ENCODE measurements around the gene E2F4. TPM values are rescaled to one million over a fixed set of nuclear protein-coding genes. Genes with fewer than 3 reads are reported as not detected.

Gene E2F4
- total and polyA plus RNA-seq, 2 of the 13 experiments (the other 11 are each of a cell fraction or from before 2014, with no cell fraction given) = 84.8 to 91.2 TPM

DNA sequence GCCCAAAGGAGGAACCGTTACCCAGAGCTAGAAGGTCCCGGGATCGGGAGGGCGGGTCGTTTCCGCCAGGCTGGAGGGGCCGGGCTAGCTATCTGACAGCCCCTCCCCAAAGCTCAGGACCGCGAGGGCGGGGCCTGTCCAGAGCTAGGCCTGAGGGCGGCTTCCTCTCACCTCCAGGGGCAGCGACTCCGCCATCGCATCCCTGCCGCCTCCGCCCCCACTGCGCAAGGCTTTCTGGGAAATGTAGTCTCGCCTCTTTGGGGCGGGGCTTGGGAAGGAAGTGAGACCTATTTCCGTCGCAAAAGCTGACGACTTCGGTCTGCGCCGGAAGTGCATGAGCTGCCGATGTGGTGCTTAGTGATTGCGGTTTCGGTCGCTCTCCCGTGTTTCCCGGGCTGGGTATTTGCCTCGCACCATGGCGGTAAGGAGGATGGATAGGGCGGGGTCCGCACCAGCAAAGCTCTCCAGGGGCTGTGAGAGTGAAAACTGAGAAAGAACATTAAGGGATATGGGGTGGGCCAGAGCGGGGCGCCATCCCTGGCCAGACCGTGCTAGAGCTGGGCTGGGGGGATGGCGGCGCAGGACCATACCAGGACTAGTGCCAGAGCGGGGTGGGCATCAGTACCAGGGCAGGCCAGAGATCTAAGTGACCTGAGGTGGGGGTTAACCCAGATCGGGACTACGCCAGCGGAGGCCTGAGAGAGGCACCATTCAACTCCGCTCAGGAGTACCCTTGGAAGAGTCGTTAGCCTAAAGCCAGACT is 35.0 kb downstream of the E2F4 start, which contains the start of gene TMEM208 (continued):
- TF ChIP-seq ZNF317 (CRISPR knock-in tag; IDR thresholded peaks at IDR 0.05) (peak; percentile 40; the same call in 1 of the 2 replicates), NAIF1 (CRISPR knock-in tag; IDR thresholded peaks at IDR 0.05; ENCODE audit: borderline replicate concordance) (no peak), SP2 (CRISPR knock-in tag; IDR thresholded peaks at IDR 0.05) (peak; percentile 89), ZNF556 (CRISPR knock-in tag; IDR thresholded peaks at IDR 0.05; ENCODE audit: borderline replicate concordance) (peak; percentile 98), SMC3 (IDR thresholded peaks at IDR 0.05; ENCODE audit: low read length) (no peak), MZF1 (CRISPR knock-in tag; IDR thresholded peaks at IDR 0.05; ENCODE audit: borderline replicate concordance) (no peak), ZNF446 (CRISPR knock-in tag; IDR thresholded peaks at IDR 0.05) (no peak), ZNF563 (CRISPR knock-in tag; IDR thresholded peaks at IDR 0.05) (peak; percentile 37; the same call in 1 of the 2 replicates), ADNP (CRISPR knock-in tag; IDR thresholded peaks at IDR 0.05) (no peak), ISL2 (CRISPR knock-in tag; IDR thresholded peaks at IDR 0.05) (peak; percentile 87), SMAD9 (CRISPR knock-in tag; IDR thresholded peaks at IDR 0.05) (no peak), YEATS2 (CRISPR knock-in tag; IDR thresholded peaks at IDR 0.05; ENCODE audit: borderline replicate concordance) (peak; percentile 100), ZNF136 (CRISPR knock-in tag; IDR thresholded peaks at IDR 0.05; ENCODE audit: low read depth) (no peak), ZSCAN30 (CRISPR knock-in tag; IDR thresholded peaks at IDR 0.05) (no peak), ZNF530 (CRISPR knock-in tag; IDR thresholded peaks at IDR 0.05; ENCODE audit: low read depth) (no peak), ZNF773 (CRISPR knock-in tag; IDR thresholded peaks at IDR 0.05; ENCODE audit: borderline replicate concordance) (0 out of 2 replicates have a peak, but pooled peaks have one; percentile 45)
- TF ChIP-seq, protein P1, sequence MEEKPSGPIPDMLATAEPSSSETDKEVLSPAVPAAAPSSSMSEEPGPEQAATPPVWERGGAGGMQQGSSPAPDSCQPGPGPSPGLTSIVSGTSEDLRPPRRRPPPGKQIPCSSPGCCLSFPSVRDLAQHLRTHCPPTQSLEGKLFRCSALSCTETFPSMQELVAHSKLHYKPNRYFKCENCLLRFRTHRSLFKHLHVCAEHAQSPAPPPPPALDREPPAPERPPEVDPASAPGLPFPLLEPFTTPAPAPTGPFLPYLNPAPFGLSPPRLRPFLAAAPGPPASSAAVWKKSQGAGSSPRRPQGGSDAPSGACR (CRISPR knock-in tag; IDR thresholded peaks at IDR 0.05) = peak; percentile 37; the same call in 1 of the 2 replicates
- TF ChIP-seq, protein P2, sequence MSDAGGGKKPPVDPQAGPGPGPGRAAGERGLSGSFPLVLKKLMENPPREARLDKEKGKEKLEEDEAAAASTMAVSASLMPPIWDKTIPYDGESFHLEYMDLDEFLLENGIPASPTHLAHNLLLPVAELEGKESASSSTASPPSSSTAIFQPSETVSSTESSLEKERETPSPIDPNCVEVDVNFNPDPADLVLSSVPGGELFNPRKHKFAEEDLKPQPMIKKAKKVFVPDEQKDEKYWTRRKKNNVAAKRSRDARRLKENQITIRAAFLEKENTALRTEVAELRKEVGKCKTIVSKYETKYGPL (CRISPR knock-in tag; IDR thresholded peaks at IDR 0.05) = no peak
- TF ChIP-seq, protein P3, sequence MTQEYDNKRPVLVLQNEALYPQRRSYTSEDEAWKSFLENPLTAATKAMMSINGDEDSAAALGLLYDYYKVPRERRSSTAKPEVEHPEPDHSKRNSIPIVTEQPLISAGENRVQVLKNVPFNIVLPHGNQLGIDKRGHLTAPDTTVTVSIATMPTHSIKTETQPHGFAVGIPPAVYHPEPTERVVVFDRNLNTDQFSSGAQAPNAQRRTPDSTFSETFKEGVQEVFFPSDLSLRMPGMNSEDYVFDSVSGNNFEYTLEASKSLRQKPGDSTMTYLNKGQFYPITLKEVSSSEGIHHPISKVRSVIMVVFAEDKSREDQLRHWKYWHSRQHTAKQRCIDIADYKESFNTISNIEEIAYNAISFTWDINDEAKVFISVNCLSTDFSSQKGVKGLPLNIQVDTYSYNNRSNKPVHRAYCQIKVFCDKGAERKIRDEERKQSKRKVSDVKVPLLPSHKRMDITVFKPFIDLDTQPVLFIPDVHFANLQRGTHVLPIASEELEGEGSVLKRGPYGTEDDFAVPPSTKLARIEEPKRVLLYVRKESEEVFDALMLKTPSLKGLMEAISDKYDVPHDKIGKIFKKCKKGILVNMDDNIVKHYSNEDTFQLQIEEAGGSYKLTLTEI (CRISPR knock-in tag; conservative IDR thresholded peaks at IDR 0.05) = no peak
- TF ChIP-seq, protein P4, sequence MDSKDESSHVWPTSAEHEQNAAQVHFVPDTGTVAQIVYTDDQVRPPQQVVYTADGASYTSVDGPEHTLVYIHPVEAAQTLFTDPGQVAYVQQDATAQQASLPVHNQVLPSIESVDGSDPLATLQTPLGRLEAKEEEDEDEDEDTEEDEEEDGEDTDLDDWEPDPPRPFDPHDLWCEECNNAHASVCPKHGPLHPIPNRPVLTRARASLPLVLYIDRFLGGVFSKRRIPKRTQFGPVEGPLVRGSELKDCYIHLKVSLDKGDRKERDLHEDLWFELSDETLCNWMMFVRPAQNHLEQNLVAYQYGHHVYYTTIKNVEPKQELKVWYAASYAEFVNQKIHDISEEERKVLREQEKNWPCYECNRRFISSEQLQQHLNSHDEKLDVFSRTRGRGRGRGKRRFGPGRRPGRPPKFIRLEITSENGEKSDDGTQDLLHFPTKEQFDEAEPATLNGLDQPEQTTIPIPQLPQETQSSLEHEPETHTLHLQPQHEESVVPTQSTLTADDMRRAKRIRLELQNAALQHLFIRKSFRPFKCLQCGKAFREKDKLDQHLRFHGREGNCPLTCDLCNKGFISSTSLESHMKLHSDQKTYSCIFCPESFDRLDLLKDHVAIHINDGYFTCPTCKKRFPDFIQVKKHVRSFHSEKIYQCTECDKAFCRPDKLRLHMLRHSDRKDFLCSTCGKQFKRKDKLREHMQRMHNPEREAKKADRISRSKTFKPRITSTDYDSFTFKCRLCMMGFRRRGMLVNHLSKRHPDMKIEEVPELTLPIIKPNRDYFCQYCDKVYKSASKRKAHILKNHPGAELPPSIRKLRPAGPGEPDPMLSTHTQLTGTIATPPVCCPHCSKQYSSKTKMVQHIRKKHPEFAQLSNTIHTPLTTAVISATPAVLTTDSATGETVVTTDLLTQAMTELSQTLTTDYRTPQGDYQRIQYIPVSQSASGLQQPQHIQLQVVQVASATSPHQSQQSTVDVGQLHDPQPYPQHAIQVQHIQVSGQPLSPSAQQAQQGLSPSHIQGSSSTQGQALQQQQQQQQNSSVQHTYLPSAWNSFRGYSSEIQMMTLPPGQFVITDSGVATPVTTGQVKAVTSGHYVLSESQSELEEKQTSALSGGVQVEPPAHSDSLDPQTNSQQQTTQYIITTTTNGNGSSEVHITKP (CRISPR knock-in tag; IDR thresholded peaks at IDR 0.05; ENCODE audit: low read depth) = no peak
- TF ChIP-seq, protein P5, sequence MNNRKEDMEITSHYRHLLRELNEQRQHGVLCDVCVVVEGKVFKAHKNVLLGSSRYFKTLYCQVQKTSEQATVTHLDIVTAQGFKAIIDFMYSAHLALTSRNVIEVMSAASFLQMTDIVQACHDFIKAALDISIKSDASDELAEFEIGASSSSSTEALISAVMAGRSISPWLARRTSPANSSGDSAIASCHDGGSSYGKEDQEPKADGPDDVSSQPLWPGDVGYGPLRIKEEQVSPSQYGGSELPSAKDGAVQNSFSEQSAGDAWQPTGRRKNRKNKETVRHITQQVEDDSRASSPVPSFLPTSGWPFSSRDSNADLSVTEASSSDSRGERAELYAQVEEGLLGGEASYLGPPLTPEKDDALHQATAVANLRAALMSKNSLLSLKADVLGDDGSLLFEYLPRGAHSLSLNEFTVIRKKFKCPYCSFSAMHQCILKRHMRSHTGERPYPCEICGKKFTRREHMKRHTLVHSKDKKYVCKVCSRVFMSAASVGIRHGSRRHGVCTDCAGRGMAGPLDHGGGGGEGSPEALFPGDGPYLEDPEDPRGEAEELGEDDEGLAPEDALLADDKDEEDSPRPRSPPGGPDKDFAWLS (CRISPR knock-in tag; IDR thresholded peaks at IDR 0.05; ENCODE audit: borderline replicate concordance) = no peak
